LNCAP (cell line): Measurements from ENCODE around the gene VWC2.

Experiments
- TF ChIP-seq, protein P1 (sequence below): fragments of 450-650 bp; IDR thresholded peaks from 2 replicates; pipeline ENCODE4 v1.5.1; 2017; ENCODE audit warnings: mild to moderate bottlenecking

Gene VWC2

DNA sequence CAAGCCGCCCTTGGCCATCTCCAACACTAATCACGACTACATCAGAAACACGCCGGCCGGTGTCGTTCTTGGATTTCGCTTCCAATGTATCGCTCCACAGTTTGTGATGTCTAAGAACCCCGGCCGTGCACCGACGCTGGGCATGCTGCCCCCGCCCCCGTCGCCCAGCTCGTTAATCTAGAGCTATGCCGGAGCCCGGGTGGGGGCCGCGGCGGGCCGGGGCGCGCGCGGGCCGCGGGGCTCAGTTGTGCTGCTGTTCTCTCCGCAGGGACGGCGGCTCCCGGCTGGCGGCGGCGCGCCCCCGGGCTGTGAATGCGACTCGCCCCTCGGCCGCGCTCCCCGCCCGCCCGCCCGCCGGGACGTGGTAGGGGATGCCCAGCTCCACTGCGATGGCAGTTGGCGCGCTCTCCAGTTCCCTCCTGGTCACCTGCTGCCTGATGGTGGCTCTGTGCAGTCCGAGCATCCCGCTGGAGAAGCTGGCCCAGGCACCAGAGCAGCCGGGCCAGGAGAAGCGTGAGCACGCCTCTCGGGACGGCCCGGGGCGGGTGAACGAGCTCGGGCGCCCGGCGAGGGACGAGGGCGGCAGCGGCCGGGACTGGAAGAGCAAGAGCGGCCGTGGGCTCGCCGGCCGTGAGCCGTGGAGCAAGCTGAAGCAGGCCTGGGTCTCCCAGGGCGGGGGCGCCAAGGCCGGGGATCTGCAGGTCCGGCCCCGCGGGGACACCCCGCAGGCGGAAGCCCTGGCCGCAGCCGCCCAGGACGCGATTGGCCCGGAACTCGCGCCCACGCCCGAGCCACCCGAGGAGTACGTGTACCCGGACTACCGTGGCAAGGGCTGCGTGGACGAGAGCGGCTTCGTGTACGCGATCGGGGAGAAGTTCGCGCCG lies 1.9 kb downstream of the VWC2 start:
- TF ChIP-seq, protein P1, sequence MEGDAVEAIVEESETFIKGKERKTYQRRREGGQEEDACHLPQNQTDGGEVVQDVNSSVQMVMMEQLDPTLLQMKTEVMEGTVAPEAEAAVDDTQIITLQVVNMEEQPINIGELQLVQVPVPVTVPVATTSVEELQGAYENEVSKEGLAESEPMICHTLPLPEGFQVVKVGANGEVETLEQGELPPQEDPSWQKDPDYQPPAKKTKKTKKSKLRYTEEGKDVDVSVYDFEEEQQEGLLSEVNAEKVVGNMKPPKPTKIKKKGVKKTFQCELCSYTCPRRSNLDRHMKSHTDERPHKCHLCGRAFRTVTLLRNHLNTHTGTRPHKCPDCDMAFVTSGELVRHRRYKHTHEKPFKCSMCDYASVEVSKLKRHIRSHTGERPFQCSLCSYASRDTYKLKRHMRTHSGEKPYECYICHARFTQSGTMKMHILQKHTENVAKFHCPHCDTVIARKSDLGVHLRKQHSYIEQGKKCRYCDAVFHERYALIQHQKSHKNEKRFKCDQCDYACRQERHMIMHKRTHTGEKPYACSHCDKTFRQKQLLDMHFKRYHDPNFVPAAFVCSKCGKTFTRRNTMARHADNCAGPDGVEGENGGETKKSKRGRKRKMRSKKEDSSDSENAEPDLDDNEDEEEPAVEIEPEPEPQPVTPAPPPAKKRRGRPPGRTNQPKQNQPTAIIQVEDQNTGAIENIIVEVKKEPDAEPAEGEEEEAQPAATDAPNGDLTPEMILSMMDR = no peak

DNA sequence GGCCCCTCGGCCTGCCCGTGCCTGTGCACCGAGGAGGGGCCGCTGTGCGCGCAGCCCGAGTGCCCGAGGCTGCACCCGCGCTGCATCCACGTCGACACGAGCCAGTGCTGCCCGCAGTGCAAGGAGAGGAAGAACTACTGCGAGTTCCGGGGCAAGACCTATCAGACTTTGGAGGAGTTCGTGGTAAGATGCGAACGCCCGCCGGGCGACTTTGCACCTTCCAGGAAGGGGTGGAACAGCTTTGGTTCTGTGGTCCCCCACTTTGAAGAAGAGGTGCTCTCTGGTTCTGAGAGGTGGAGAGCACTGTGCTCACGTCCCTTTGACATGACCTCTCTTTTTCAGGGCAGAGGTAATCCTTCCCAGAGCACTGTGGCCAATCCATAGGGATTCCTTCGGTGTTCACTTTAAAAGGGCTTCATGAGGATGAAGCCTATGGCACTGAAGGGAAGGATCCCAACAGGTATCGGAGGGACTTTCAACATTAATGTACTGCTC lies 2.6 kb downstream of the VWC2 start:
- TF ChIP-seq, protein P1 = no peak

GRCh38 chr7:49776994-49777393 lies 3.6 kb downstream of the VWC2 start:
- TF ChIP-seq, protein P1 = peak; percentile 33; the same call in 1 of the 2 replicates

DNA sequence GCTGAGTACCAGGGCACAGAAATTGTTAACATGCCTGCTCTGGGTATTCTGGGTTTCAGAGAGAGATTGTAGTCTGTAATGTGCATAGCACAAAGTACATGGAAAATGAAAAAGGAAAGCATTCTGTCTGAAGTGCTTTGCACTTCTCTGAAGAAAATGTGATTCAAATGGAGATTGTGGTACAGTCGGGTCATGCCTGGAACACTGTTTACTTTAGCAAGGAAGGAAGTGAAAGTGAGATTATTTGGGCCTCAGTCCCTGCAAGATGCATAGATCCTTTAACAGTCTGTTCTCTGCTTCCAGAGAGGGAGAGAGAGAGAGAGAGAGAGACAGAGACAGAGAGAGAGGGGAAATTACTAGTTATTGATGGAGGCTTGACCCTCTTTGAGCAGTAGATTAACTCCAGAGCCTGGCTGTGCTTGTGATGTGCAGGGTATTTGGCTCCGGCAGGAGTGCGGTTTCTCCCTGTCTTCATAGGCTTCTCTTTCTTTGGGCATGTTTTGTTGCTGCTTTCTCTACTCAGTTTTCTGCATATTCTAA lies 5.4 kb downstream of the VWC2 start:
- TF ChIP-seq, protein P1 = no peak

GRCh38 chr7:49780953-49781352 lies 7.5 kb downstream of the VWC2 start:
- TF ChIP-seq, protein P1 = no peak

DNA sequence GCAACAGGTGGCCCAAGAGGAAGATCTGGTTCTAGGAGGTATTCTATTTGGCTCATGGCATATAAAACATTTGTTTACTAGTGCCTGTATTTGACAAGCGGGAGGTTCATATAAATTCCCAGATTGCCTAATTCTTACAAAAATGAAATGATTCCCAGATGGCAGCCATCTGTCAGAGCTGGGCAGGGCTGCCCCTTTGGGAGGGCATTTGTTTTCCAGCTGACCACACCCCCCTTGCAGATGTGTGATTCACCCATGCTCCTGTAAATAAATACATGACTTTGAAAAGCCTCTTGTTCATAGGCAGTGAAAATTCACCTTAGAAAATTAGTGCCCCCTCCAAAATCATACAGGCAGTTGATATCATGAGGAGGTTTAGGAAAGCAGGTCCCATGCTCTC lies 8.6 kb downstream of the VWC2 start:
- TF ChIP-seq, protein P1 = no peak

- TF ChIP-seq, protein P1 = no peak
These were observed 10.0 kb downstream of the VWC2 start for GRCh38 chr7:49783446-49783845.
